Activated CD8-positive, alpha-beta memory T cell treated with anti-CD3 and anti-CD28 coated beads for 48 hours (primary cell): ENCODE data around the gene CHST2.

Experiments
- DNase-seq, 3 experiments: peaks; one replicate each; pipeline ENCODE4 v3.0.0-alpha.2; 2020; ENCODE audit warnings: low read depth in 2 of 3, low spot score in 2 of 3

CHST2 gene

GRCh38 chr3:143128227-143128955 lies 8.8 kb downstream of the CHST2 start:
- no peak for DNase-seq

- no peak for DNase-seq
Measured at GRCh38 chr3:143132246-143132980, 12.8 kb downstream of the CHST2 start.

- no peak for DNase-seq
Measured at GRCh38 chr3:143134471-143134870, 14.9 kb downstream of the CHST2 start.

GRCh38 chr3:143135150-143135549 lies 15.6 kb downstream of the CHST2 start:
- no peak for DNase-seq

GRCh38 chr3:143137435-143138036 lies 18.0 kb downstream of the CHST2 start:
- no peak for DNase-seq

GRCh38 chr3:143138953-143139352 lies 19.4 kb downstream of the CHST2 start:
- DNase-seq: no peak

- no peak for DNase-seq
Measured at GRCh38 chr3:143139762-143140161, 20.2 kb downstream of the CHST2 start.

- no peak for DNase-seq
Measured at GRCh38 chr3:143140550-143140949, 21.0 kb downstream of the CHST2 start.

- DNase-seq: no peak
Measured at GRCh38 chr3:143142354-143142753, 22.8 kb downstream of the CHST2 start.

- no peak for DNase-seq
Measured at GRCh38 chr3:143145906-143146305, 26.3 kb downstream of the CHST2 start.

GRCh38 chr3:143146486-143147274 lies 27.1 kb downstream of the CHST2 start:
- no peak for DNase-seq

GRCh38 chr3:143147707-143148106 lies 28.1 kb downstream of the CHST2 start:
- no peak for DNase-seq

GRCh38 chr3:143150071-143150470 lies 30.5 kb downstream of the CHST2 start:
- DNase-seq: no peak

- DNase-seq: no peak
Measured at GRCh38 chr3:143151004-143151731, 31.6 kb downstream of the CHST2 start.

GRCh38 chr3:143152043-143152442 lies 32.5 kb downstream of the CHST2 start:
- no peak for DNase-seq

- no peak for DNase-seq
Measured at GRCh38 chr3:143155756-143156155, 36.2 kb downstream of the CHST2 start.

- DNase-seq: no peak
Measured at GRCh38 chr3:143158014-143158988, 38.7 kb downstream of the CHST2 start.

GRCh38 chr3:143160437-143160836 lies 40.9 kb downstream of the CHST2 start:
- DNase-seq: no peak

GRCh38 chr3:143163562-143164100 lies 44.1 kb downstream of the CHST2 start:
- DNase-seq: no peak
